ENCODE results near the gene NUDT13. TPM values are rescaled to one million over a fixed set of nuclear protein-coding genes. Genes with fewer than 3 reads are reported as not detected.
A peak's percentile ranks its signal among the peaks of the same experiment; 100 is the strongest.

The NUDT13 gene
- 11.2 and 18.1 TPM in 2 replicates for total RNA-seq (2011; cell fraction: chromatin; rRNA removed; ENCODE audit: low replicate concordance)
- 6.3 and 7.5 TPM in 2 replicates for total RNA-seq (2011; cell fraction: nucleolus; rRNA removed)
- total RNA-seq (2011; cell fraction: nucleoplasm; rRNA removed) = 12.2 and 23.7 TPM in 2 replicates
- 3.9 and 5.6 TPM in 2 replicates for total RNA-seq (2014; rRNA removed)
- 7.1 and 7.6 TPM in 2 replicates for total RNA-seq (2014; rRNA removed; fragmentation: Illumina TruSeq; extraction: Trizol)
- total RNA-seq (2015; rRNA removed; fragmentation: Illumina TruSeq; extraction: Trizol) = 3.5 and 5.6 TPM in 2 replicates
- 3.4 and 4.7 TPM in 2 replicates for total RNA-seq (2021)
- 10.5 and 11.1 TPM in 2 replicates for polyA plus RNA-seq (2011; rRNA removed)
- polyA plus RNA-seq (2011; cell fraction: cytosol; rRNA removed) = 2.8 and 6.0 TPM in 2 replicates
- 8.4 and 12.4 TPM in 2 replicates for polyA plus RNA-seq (2011; cell fraction: nucleus; rRNA removed)
- polyA plus RNA-seq (2012) = 4.4 and 7.8 TPM in 2 replicates
- polyA plus RNA-seq (2014; fragmentation: Illumina TruSeq; extraction: Trizol) = 5.0 and 5.6 TPM in 2 replicates
- 1 to 10 TPM; 5.2 to 7.1 TPM for polyA plus RNA-seq (2014; fragmentation: Nextera tagmentation; extraction: Ambion mirVana)
- polyA plus RNA-seq (2014; rRNA removed) = 4.7 and 10.9 TPM in 2 replicates
- polyA minus RNA-seq (2011; rRNA and poly(A)+ RNA removed) = 5.1 and 5.3 TPM in 2 replicates
- 2.7 and 3.0 TPM in 2 replicates for polyA minus RNA-seq (2011; cell fraction: cytosol; rRNA and poly(A)+ RNA removed)
- 3.4 and 5.1 TPM in 2 replicates for polyA minus RNA-seq (2011; cell fraction: nucleus; rRNA and poly(A)+ RNA removed)
- percentile 63 among the genes with signal in this experiment for Bru-seq, nascent RNA
- BruChase-seq, experiment 1, labeled RNA remaining after a 2-hour chase = percentile 60 among the genes with signal in this experiment
- BruChase-seq, experiment 2, labeled RNA remaining after a 6-hour chase = percentile 60 among the genes with signal in this experiment
- long read RNA-seq, experiment 1, partial matches to known transcripts = 3 of 15 reads
- long read RNA-seq, experiment 1, other reads (novel, unspliced or antisense) = 8 of 15 reads
- long read RNA-seq, experiment 2, partial matches to known transcripts = 2 of 2 reads
- long read RNA-seq, experiment 2, other reads (novel, unspliced or antisense) = 0 of 2 reads
- long read RNA-seq, experiment 3, partial matches to known transcripts = 0 of 2 reads
- long read RNA-seq, experiment 3, other reads (novel, unspliced or antisense) = 1 of 2 reads

- 0% methylated on average over 5 of the region's 5 CpGs for WGBS (ENCODE audit: insufficient coverage, low coverage, missing lambda C conversion rate)
- intact Hi-C loops (cut with micrococcal nuclease) = loop anchor here (1.0 to 5.0 kb wide), 2 partner anchors 14 to 57 kb away; partner anchors contain the start of genes ECD, FAM149B1 and P4HA1
- Histone ChIP-seq H3K9me3 (replicated peaks; ENCODE audit: control insufficient read depth, insufficient read depth, low read depth, low read length) (peaks cover 5% of the 10 kb centered on the region), H3K79me2 (ENCODE audit: control insufficient read depth, insufficient read depth, low read length) (no peaks in the 10 kb centered on the region; the same call in 2 of the 3 replicates), H2AFZ (ENCODE audit: low read depth, low read length) (peak within 1 kb of the TSS; percentile 91), H4K20me1 (replicated peaks; ENCODE audit: control insufficient read depth, insufficient read depth, low read length) (no peaks in the 10 kb centered on the region), H3K4me1 (replicated peaks in 1 of 2; ENCODE audit: control insufficient read depth in 2 of 2, insufficient read depth in 2 of 2, low read length in 2 of 2) (peaks cover 3 to 5% of the 10 kb centered on the region in 2 experiments; a peak in 2 of 5 replicates), H3K4me3 (peak within 1 kb of the TSS; percentile 47), H3K27me3 (ENCODE audit: control insufficient read depth in 2 of 2, insufficient read depth in 2 of 2, low read length in 2 of 2) (no peaks in the 10 kb centered on the region), H3K36me3 (ENCODE audit: control insufficient read depth, insufficient read depth, low read length) (peaks cover 12% of the 10 kb centered on the region; the same call in 1 of the 3 replicates), H3K9ac (ENCODE audit: insufficient read depth in 1 of 2, low read depth in 2 of 2, low read length in 2 of 2) (peak within 1 kb of the TSS; percentile 78 to 91), H3K9me1 (ENCODE audit: control insufficient read depth, insufficient read depth, low read length) (no peaks in the 10 kb centered on the region), H3K4me2 (ENCODE audit: insufficient read depth, low read length) (peak within 1 kb of the TSS; percentile 93), H3K27ac (ENCODE audit: extremely low read depth, low read depth, low read length) (peak within 1 kb of the TSS; percentile 89)
- DNase-seq (ENCODE audit: extremely low read depth in 1 of 4, low spot score in 3 of 4) (peak; percentile 63 to 91 (median 76)), FAIRE-seq (peak; percentile 99), ATAC-seq (peak; percentile 96)
- TSS peak; percentile 90 for BruUV-seq (replicated peaks)
- in situ Hi-C loops (cut with MboI) = no loop called here
- ChIA-PET CTCF (ENCODE audit: low intra/inter-chr PET ratio) (interaction anchor here (0.8 kb wide), 1 partner anchor 14 kb away, joined by 3 read pairs; the partner anchor contains the start of gene P4HA1), POLR2A (interaction anchor here (0.6 to 8.1 kb wide), 13 partner anchors 8 to 1726 kb away, joined by 3 to 112 read pairs (median 5); partner anchors contain the start of genes ECD, FAM149B1 and P4HA1)
- TF ChIP-seq ZC3H11A (IDR thresholded peaks at IDR 0.05; ENCODE audit: low read depth, low read length) (no peak), ZNF24 (IDR thresholded peaks at IDR 0.05) (no peak; the same call in 1 of the 2 replicates), C11orf30 (IDR thresholded peaks at IDR 0.05; ENCODE audit: low read depth) (peak; percentile 56), UBTF (IDR thresholded peaks at IDR 0.05; ENCODE audit: borderline replicate concordance in 1 of 2, low read depth in 2 of 2, low read length in 2 of 2) (peak in 1 of 2 experiments; percentile 60; a peak in 1 of 4 replicates), ETS1 (conservative IDR thresholded peaks at IDR 0.05; ENCODE audit: control insufficient read depth, low read depth, low read length) (peak; percentile 99), FOXM1 (IDR thresholded peaks at IDR 0.05; ENCODE audit: low read depth) (no peak), FOXM1 (CRISPR knock-in tag; IDR thresholded peaks at IDR 0.05; ENCODE audit: low read depth) (no peak), HDAC3 (IDR thresholded peaks at IDR 0.05; ENCODE audit: borderline replicate concordance, partially characterized antibody) (peak; percentile 79), ZNF699 (CRISPR knock-in tag; IDR thresholded peaks at IDR 0.05; ENCODE audit: insufficient replicate concordance) (no peak), SMAD1 (IDR thresholded peaks at IDR 0.05; ENCODE audit: low read depth, low read length, partially characterized antibody) (no peak)
Observed at GRCh38 chr10:73110345-73110849, at the start of gene NUDT13. Gene NUDT13 (plus strand): TSS chr10:73110455. CDS start chr10:73114366, 3,911 bp downstream.

Measured in K562 (cell line).